PC-9 (cell line): Measurements from ENCODE around the gene ITGB4.

ENCODE experiments used
- CTCF ChIP-seq: fragments of 200-600 bp; sonication (generic); conservative IDR thresholded peaks from 2 replicates; pipeline ENCODE4 v1.6.1; 2017; ENCODE audit warnings: mixed run types, antibody characterized with exemption, mild to moderate bottlenecking, moderate library complexity
- EZH2 ChIP-seq: fragments of 200-600 bp; sonication (generic); IDR thresholded peaks from 2 replicates; pipeline ENCODE4 v1.8.0; 2017; ENCODE audit warnings: antibody characterized with exemption, low read depth

- no peak for TF ChIP-seq CTCF
- TF ChIP-seq EZH2 = no peak
These were observed 16.0 kb upstream of the ITGB4 start for GRCh38 chr17:75704963-75705875.
